Measurements from ENCODE around the gene SPTBN5.

SPTBN5 gene

DNA sequence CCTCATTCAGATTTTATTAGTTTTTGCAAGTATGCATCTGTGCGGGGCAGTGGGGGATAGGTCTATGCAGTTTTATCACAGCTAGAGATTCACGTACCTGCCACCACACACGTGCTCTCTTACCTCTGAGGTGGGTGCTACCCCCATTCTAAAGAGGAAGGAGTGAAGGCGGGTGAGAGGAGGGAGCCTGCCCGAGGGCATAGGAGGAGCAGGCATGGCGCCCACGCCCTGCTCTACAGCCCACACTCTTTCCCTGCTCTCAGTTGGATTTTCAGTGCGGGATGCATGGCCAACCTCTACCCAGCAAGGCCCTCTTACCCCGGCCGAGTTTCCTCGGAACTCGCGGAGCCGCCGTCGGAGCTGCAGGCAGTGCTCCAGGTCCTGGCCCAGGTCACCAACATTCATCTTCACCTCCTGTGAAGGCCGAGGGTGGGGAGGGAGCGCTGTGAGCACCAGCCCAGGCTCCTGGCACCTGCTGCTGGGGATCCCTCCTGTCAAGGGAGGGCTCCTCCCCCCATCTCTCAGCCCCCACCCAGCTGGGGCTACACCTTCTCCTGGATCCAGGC is 28.3 kb downstream of the SPTBN5 start:
- no peaks in the 10 kb centered on the region for H3K36me3 ChIP-seq (ENCODE audit: insufficient read depth, low read length)
- H3K4me1 ChIP-seq (ENCODE audit: insufficient read depth, low read length, severe bottlenecking), result no peaks in the 10 kb centered on the region
- H3K4me2 ChIP-seq (ENCODE audit: low read length), result no peak overlapping the region
- no peaks in the 10 kb centered on the region for H4K20me1 ChIP-seq (ENCODE audit: insufficient read depth, low read length)
- H3K79me2 ChIP-seq (ENCODE audit: insufficient read depth, low read length), result no peaks in the 10 kb centered on the region
- TF ChIP-seq EZH2 (IDR thresholded peaks at IDR 0.05; ENCODE audit: borderline replicate concordance, low read length), result no peak
- TF ChIP-seq, protein P1, sequence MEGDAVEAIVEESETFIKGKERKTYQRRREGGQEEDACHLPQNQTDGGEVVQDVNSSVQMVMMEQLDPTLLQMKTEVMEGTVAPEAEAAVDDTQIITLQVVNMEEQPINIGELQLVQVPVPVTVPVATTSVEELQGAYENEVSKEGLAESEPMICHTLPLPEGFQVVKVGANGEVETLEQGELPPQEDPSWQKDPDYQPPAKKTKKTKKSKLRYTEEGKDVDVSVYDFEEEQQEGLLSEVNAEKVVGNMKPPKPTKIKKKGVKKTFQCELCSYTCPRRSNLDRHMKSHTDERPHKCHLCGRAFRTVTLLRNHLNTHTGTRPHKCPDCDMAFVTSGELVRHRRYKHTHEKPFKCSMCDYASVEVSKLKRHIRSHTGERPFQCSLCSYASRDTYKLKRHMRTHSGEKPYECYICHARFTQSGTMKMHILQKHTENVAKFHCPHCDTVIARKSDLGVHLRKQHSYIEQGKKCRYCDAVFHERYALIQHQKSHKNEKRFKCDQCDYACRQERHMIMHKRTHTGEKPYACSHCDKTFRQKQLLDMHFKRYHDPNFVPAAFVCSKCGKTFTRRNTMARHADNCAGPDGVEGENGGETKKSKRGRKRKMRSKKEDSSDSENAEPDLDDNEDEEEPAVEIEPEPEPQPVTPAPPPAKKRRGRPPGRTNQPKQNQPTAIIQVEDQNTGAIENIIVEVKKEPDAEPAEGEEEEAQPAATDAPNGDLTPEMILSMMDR (IDR thresholded peaks at IDR 0.05; ENCODE audit: low read length), result no peak
- H3K9me2 ChIP-seq (ENCODE audit: low read depth, low read length), result no peaks in the 10 kb centered on the region
- no peak overlapping the region for H2AFZ ChIP-seq (ENCODE audit: low read length)
- H3K9ac ChIP-seq (ENCODE audit: low read length), result no peak overlapping the region
- no peak overlapping the region for H3K4me3 ChIP-seq (ENCODE audit: low read depth, low read length, poor library complexity, severe bottlenecking)
- no peaks in the 10 kb centered on the region for H3F3A ChIP-seq (ENCODE audit: insufficient read depth, low read length)
- peaks cover 8% of the 10 kb centered on the region; the same call in 1 of the 2 replicates for H3K27me3 ChIP-seq (ENCODE audit: insufficient read depth, low read length)
- H3K27ac ChIP-seq (ENCODE audit: low read depth, low read length, poor library complexity, severe bottlenecking), result no peak overlapping the region
- no peaks in the 10 kb centered on the region for H3K9me3 ChIP-seq (ENCODE audit: low read length)

DNA sequence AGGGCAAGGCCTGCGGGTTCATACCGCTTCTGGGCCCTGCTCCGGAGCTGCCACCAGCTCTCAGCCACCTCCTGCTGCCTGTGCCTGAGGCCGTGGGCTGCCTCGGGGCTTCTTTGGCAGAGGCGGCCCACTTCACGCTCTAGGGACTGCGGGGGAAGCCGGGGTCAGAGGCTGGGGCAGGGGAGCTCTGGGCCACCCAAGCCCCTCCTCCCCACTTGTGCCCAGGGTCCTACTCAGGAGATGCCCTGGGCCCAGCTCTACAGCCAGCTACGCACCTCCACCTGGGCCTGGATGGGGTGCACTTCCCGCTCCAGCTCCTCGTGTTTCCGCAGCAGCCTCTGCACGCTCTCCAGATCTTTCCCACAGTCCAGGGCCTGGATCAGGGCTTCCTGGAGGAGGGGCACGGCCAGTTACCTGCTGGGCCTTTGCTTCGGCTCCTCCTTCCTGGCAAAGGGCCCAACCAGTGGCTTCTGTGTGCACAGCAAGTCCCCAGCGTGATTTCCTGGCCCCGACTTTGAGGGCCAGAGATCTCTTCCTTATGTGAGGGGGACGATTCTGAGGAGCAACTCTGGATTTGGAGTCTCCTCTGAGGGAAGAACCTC is 31.2 kb downstream of the SPTBN5 start:
- Histone ChIP-seq H3K79me2 (ENCODE audit: insufficient read depth, low read length) (no peaks in the 10 kb centered on the region), H3K9me3 (ENCODE audit: low read length) (no peaks in the 10 kb centered on the region), H3F3A (ENCODE audit: insufficient read depth, low read length) (no peaks in the 10 kb centered on the region), H3K4me2 (ENCODE audit: low read length) (no peak overlapping the region), H4K20me1 (ENCODE audit: insufficient read depth, low read length) (no peaks in the 10 kb centered on the region), H3K27ac (ENCODE audit: low read depth, low read length, poor library complexity, severe bottlenecking) (no peak overlapping the region), H3K9ac (ENCODE audit: low read length) (no peak overlapping the region), H3K4me1 (ENCODE audit: insufficient read depth, low read length, severe bottlenecking) (no peaks in the 10 kb centered on the region), H3K9me2 (ENCODE audit: low read depth, low read length) (no peaks in the 10 kb centered on the region), H3K36me3 (ENCODE audit: insufficient read depth, low read length) (no peaks in the 10 kb centered on the region), H3K27me3 (ENCODE audit: insufficient read depth, low read length) (peaks cover 12% of the 10 kb centered on the region; the same call in 1 of the 2 replicates), H3K4me3 (ENCODE audit: low read depth, low read length, poor library complexity, severe bottlenecking) (no peak overlapping the region), H2AFZ (ENCODE audit: low read length) (no peak overlapping the region)
- TF ChIP-seq, protein P1 (IDR thresholded peaks at IDR 0.05; ENCODE audit: low read length), result no peak
- TF ChIP-seq EZH2 (IDR thresholded peaks at IDR 0.05; ENCODE audit: borderline replicate concordance, low read length), result no peak

DNA sequence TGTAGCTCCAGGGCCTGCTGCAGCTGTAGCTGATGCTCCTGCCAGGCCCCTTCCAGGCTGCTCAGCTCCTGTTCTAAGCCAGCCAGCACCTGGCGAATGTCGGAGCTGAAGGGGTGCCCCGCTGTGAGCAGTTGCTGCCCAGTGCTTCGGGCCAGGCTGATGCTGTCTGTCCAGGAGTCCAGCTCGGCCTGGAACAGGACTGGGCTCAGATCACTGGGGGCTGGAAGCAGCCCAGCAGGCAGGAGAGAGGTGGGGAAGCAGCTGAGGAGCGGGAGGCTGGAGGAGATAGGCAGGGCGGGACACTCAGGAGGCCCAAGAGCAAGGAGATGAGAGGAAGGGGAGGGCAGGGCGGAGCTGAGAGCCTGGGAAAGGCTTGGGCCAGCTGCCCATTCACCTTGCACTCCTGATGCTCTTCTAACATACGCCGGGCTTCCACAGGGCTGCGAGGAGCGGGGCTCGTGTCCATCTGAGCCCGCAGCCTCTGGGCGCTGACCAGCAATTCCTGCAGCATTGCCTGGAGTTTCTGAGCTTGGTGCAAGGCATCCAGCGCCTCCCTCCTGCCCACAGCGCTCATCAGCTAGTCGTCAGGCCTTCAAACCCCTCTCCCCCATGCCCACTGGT is 32.0 kb downstream of the SPTBN5 start:
- Histone ChIP-seq H3K36me3 (ENCODE audit: insufficient read depth, low read length) (no peaks in the 10 kb centered on the region), H3K9me3 (ENCODE audit: low read length) (no peaks in the 10 kb centered on the region), H3K9me2 (ENCODE audit: low read depth, low read length) (no peaks in the 10 kb centered on the region), H3K79me2 (ENCODE audit: insufficient read depth, low read length) (no peaks in the 10 kb centered on the region), H2AFZ (ENCODE audit: low read length) (no peak overlapping the region), H3K4me3 (ENCODE audit: low read depth, low read length, poor library complexity, severe bottlenecking) (no peak overlapping the region), H3K27me3 (ENCODE audit: insufficient read depth, low read length) (peaks cover 9% of the 10 kb centered on the region; the same call in 1 of the 2 replicates), H3K4me2 (ENCODE audit: low read length) (no peak overlapping the region), H3F3A (ENCODE audit: insufficient read depth, low read length) (no peaks in the 10 kb centered on the region), H4K20me1 (ENCODE audit: insufficient read depth, low read length) (no peaks in the 10 kb centered on the region), H3K4me1 (ENCODE audit: insufficient read depth, low read length, severe bottlenecking) (no peaks in the 10 kb centered on the region), H3K27ac (ENCODE audit: low read depth, low read length, poor library complexity, severe bottlenecking) (no peak overlapping the region), H3K9ac (ENCODE audit: low read length) (no peak overlapping the region)
- no peak for TF ChIP-seq EZH2 (IDR thresholded peaks at IDR 0.05; ENCODE audit: borderline replicate concordance, low read length)
- TF ChIP-seq, protein P1 (IDR thresholded peaks at IDR 0.05; ENCODE audit: low read length), result no peak
